ENCODE data around the gene MCC.

DNA sequence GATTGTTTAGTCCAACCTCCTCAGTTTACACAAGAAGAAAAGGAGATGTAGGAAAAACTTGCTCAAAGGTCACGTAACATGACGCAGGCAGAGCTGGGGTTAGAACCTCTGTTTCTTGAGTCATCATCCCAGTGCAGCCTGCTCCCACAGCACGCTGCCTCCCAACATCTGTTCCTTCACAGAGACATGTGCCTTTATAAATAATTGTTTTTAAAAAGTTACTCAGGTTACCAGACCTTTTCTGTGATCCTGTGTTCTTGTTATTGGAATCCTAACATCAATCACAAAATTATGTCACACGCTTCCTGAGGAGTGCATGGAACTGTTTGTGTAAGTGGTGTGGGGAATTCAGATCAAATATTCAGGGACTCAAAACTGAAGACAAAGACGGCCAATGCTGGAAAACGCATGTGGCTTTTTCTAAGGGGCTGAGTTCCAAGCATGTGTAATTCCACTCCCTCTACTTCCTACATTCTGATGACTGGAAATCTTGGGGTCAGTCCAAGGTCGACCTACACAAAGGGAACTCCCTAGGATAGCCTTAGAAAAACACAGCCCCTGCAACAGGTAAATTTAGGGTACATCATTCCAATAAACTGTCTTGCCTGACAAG lies 237.8 kb downstream of the MCC start:
- TF ChIP-seq, protein P1, sequence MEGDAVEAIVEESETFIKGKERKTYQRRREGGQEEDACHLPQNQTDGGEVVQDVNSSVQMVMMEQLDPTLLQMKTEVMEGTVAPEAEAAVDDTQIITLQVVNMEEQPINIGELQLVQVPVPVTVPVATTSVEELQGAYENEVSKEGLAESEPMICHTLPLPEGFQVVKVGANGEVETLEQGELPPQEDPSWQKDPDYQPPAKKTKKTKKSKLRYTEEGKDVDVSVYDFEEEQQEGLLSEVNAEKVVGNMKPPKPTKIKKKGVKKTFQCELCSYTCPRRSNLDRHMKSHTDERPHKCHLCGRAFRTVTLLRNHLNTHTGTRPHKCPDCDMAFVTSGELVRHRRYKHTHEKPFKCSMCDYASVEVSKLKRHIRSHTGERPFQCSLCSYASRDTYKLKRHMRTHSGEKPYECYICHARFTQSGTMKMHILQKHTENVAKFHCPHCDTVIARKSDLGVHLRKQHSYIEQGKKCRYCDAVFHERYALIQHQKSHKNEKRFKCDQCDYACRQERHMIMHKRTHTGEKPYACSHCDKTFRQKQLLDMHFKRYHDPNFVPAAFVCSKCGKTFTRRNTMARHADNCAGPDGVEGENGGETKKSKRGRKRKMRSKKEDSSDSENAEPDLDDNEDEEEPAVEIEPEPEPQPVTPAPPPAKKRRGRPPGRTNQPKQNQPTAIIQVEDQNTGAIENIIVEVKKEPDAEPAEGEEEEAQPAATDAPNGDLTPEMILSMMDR (optimal IDR thresholded peaks at IDR 0.05 in 1 of 3, IDR thresholded peaks at IDR 0.05 in 1 of 3, conservative IDR thresholded peaks at IDR 0.05 in 1 of 3; ENCODE audit: extremely low read depth in 1 of 3, insufficient read depth in 2 of 3, low read length in 3 of 3), result no peak
- TF ChIP-seq EZH2 (IDR thresholded peaks at IDR 0.05; ENCODE audit: low read length), result no peak
